Measurements from ENCODE around the gene CYP4F3.
"Not testable (repeated sequence)": the region's sequence is repeated elsewhere in the genome, so short reads cannot be mapped to it uniquely, and the experiment has no call there.

DNA sequence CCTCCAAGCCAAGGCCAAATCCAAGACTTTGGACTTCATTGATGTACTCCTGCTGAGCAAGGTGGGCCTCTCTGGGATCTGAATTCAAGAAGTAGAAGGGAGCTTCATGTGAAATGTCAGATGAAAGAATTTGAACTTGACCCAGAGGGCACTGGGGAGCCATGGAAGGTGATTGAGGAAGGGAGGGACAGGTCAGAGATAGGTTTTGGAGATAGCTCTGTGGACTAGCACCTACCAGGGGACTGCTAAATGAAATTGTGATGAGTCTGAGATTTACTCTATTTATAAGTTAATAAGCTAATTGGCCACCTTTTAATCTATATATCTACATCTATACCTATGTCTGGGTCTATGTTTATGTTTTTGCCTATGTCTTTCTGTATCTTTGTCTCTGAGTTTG, 9.4 kb downstream of the CYP4F3 start:
- TF ChIP-seq, protein P1, sequence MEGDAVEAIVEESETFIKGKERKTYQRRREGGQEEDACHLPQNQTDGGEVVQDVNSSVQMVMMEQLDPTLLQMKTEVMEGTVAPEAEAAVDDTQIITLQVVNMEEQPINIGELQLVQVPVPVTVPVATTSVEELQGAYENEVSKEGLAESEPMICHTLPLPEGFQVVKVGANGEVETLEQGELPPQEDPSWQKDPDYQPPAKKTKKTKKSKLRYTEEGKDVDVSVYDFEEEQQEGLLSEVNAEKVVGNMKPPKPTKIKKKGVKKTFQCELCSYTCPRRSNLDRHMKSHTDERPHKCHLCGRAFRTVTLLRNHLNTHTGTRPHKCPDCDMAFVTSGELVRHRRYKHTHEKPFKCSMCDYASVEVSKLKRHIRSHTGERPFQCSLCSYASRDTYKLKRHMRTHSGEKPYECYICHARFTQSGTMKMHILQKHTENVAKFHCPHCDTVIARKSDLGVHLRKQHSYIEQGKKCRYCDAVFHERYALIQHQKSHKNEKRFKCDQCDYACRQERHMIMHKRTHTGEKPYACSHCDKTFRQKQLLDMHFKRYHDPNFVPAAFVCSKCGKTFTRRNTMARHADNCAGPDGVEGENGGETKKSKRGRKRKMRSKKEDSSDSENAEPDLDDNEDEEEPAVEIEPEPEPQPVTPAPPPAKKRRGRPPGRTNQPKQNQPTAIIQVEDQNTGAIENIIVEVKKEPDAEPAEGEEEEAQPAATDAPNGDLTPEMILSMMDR (IDR thresholded peaks at IDR 0.05), result not testable (repeated sequence)
- TF ChIP-seq POLR2AphosphoS5 (IDR thresholded peaks at IDR 0.05; ENCODE audit: low read depth, low read length), result not testable (repeated sequence)

All from Panc1 (cell line).